SU-DHL-6 (cell line): Measurements from ENCODE around the gene D2HGDH.
A peak's percentile ranks its signal among the peaks of the same experiment; 100 is the strongest.

ENCODE experiments used
- H2AFZ ChIP-seq: fragments of 200-600 bp; sonication (generic); 2 replicates; pipeline ENCODE4 v1.6.1; 2014; ENCODE audit warnings: low read depth, mild to moderate bottlenecking, moderate library complexity, mixed read lengths, antibody characterized with exemption, low read length; ENCODE audit not compliant: severe bottlenecking
- H3F3A ChIP-seq: fragments of 200-600 bp; shearing (Covaris generic); 2 replicates; pipeline ENCODE4 v1.6.0; 2016; ENCODE audit warnings: antibody characterized with exemption, mild to moderate bottlenecking; ENCODE audit not compliant: insufficient read depth
- H3K27ac ChIP-seq: fragments of 200-600 bp; sonication (generic); 2 replicates; pipeline ENCODE4 v1.5.1; 2016; ENCODE audit warnings: low read depth, mild to moderate bottlenecking, low read length, moderate library complexity, mixed read lengths
- H3K27me3 ChIP-seq: fragments of 200-600 bp; sonication (generic), shearing (Covaris generic); 2 replicates; pipeline ENCODE4 v1.6.0; 2014; ENCODE audit warnings: mild to moderate bottlenecking, low read length
- H3K36me3 ChIP-seq: fragments of 200-600 bp; sonication (generic); 2 replicates; pipeline ENCODE4 v1.6.1; 2014; ENCODE audit warnings: mild to moderate bottlenecking, low read length, mixed read lengths
- H3K4me2 ChIP-seq: fragments of 300-600, 200-600 bp; shearing (Covaris generic), sonication (generic); 2 replicates; pipeline ENCODE4 v1.6.0; 2014; ENCODE audit warnings: low read length, low read depth, mild to moderate bottlenecking; ENCODE audit not compliant: poor library complexity, severe bottlenecking
- H3K4me3 ChIP-seq: fragments of 200-600 bp; sonication (generic); 2 replicates; pipeline ENCODE4 v1.5.1; 2014; ENCODE audit warnings: antibody characterized with exemption, low read length, mild to moderate bottlenecking, mixed read lengths; ENCODE audit not compliant: insufficient read depth, poor library complexity, severe bottlenecking
- H3K79me2 ChIP-seq: fragments of 200-600 bp; sonication (generic); 2 replicates; pipeline ENCODE4 v1.6.1; 2014; ENCODE audit warnings: mild to moderate bottlenecking, low read length, moderate library complexity; ENCODE audit not compliant: insufficient read depth
- H3K9ac ChIP-seq: fragments of 200-600 bp; sonication (generic); 2 replicates; pipeline ENCODE4 v1.7.0; 2014; ENCODE audit warnings: mild to moderate bottlenecking, low read length
- H3K9me2 ChIP-seq: fragments of 200-600 bp; sonication (generic); replicated peaks from 2 replicates; pipeline ENCODE4 v1.6.1; 2014; ENCODE audit warnings: low read length; ENCODE audit not compliant: insufficient read depth
- H3K9me3 ChIP-seq: fragments of 200-600 bp; sonication (generic); 2 replicates; pipeline ENCODE4 v1.6.1; 2014; ENCODE audit warnings: low read length, mixed read lengths; ENCODE audit not compliant: insufficient read depth
- H4K20me1 ChIP-seq: fragments of 200-600 bp; sonication (generic); 2 replicates; pipeline ENCODE4 v1.6.1; 2014; ENCODE audit warnings: low read depth, mild to moderate bottlenecking, antibody characterized with exemption, low read length, moderate library complexity, mixed read lengths
- CTCF ChIP-seq: fragments of 200-600 bp; sonication (generic); IDR thresholded peaks from one replicate; pipeline ENCODE4 v1.5.1; 2017; ENCODE audit warnings: antibody characterized with exemption, mild to moderate bottlenecking, low read length, moderate library complexity; ENCODE audit not compliant: insufficient read depth, poor library complexity, severe bottlenecking
- EZH2phosphoT487 ChIP-seq: fragments of 200-600 bp; sonication (generic), shearing (Covaris generic); conservative IDR thresholded peaks from 2 replicates; pipeline ENCODE4 v1.6.1; 2018; ENCODE audit warnings: mild to moderate bottlenecking, antibody characterized with exemption, low read length, moderate library complexity, mixed read lengths

D2HGDH gene

GRCh38 chr2:241734467-241735208 lies at the start of gene D2HGDH:
D2HGDH (plus strand) TSS chr2:241734630; CDS start chr2:241735225, 595 bp downstream.
- H3K27me3 ChIP-seq, result no peaks in the 10 kb centered on the region
- no peaks in the 10 kb centered on the region for H3F3A ChIP-seq
- H3K27ac ChIP-seq, result peak within 1 kb of the TSS; percentile 65
- no peak for TF ChIP-seq CTCF
- no peak for TF ChIP-seq EZH2phosphoT487
- peaks cover 6% of the 10 kb centered on the region; the same call in 1 of the 2 replicates for H3K79me2 ChIP-seq
- peak within 1 kb of the TSS; percentile 66 for H3K4me3 ChIP-seq
- peak within 1 kb of the TSS; percentile 68 for H3K4me2 ChIP-seq
- H4K20me1 ChIP-seq, result no peaks in the 10 kb centered on the region
- H3K36me3 ChIP-seq, result no peaks in the 10 kb centered on the region
- H3K9me3 ChIP-seq, result no peaks in the 10 kb centered on the region
- H2AFZ ChIP-seq, result peak within 1 kb of the TSS; percentile 95
- peak within 1 kb of the TSS; percentile 86 for H3K9ac ChIP-seq
- no peaks in the 10 kb centered on the region for H3K9me2 ChIP-seq

- Histone ChIP-seq H3K9me2 (no peaks in the 10 kb centered on the region), H3K9me3 (no peaks in the 10 kb centered on the region), H2AFZ (peak overlapping the region; percentile 50), H3K79me2 (peaks cover 79% of the 10 kb centered on the region), H4K20me1 (no peaks in the 10 kb centered on the region), H3K4me3 (peak overlapping the region; percentile 86), H3K36me3 (peaks cover 9% of the 10 kb centered on the region; the same call in 1 of the 2 replicates), H3K27me3 (no peaks in the 10 kb centered on the region), H3K9ac (peak overlapping the region; percentile 98), H3K27ac (peak overlapping the region; percentile 68), H3K4me2 (peak overlapping the region; percentile 92), H3F3A (no peaks in the 10 kb centered on the region)
- TF ChIP-seq CTCF, result no peak
- TF ChIP-seq EZH2phosphoT487, result no peak
Measured at GRCh38 chr2:241686324-241686649, 48.1 kb upstream of the D2HGDH start.

GRCh38 chr2:241686650-241687425 lies 47.6 kb upstream of the D2HGDH start, which contains the start of gene DTYMK:
DTYMK (minus strand) TSS chr2:241686815; CDS start chr2:241686783, 32 bp downstream.
- Histone ChIP-seq H4K20me1 (no peaks in the 10 kb centered on the region), H3K36me3 (peaks cover 9% of the 10 kb centered on the region; the same call in 1 of the 2 replicates), H3K9me2 (no peaks in the 10 kb centered on the region), H2AFZ (peak within 1 kb of the TSS; percentile 50), H3K79me2 (peaks cover 73% of the 10 kb centered on the region), H3K9me3 (no peaks in the 10 kb centered on the region), H3F3A (no peaks in the 10 kb centered on the region), H3K27ac (peak within 1 kb of the TSS; percentile 68), H3K4me3 (peak within 1 kb of the TSS; percentile 86), H3K27me3 (no peaks in the 10 kb centered on the region), H3K9ac (peak within 1 kb of the TSS; percentile 98), H3K4me2 (peak within 1 kb of the TSS; percentile 92)
- TF ChIP-seq EZH2phosphoT487, result no peak
- no peak for TF ChIP-seq CTCF
